ENCODE data around the gene SFTPA1. TPM values are rescaled to one million over a fixed set of nuclear protein-coding genes. Genes with fewer than 3 reads are reported as not detected.

The SFTPA1 gene
- total RNA-seq, 2 donors from 2014 or later = not detected

Other genes starting within 250 kb of the SFTPA1 start
- 10 to 100 TPM; 45.6 to 85.9 TPM for gene ZCCHC24, start 165.3 kb upstream of the SFTPA1 start, total RNA-seq
- gene EIF5AL1, start 98.4 kb upstream of the SFTPA1 start, total RNA-seq = under 1 TPM in 1 of 2 donors, not detected in 1; 0.08 TPM
- gene SFTPA2, start 50.5 kb upstream of the SFTPA1 start, total RNA-seq = under 1 TPM in 1 of 2 donors, not detected in 1; 0.19 TPM
- 1 to 10 TPM in 1 of 2 donors, under 1 TPM in 1; 0.48 to 1.2 TPM for gene NUTM2B, start 92.3 kb downstream of the SFTPA1 start, total RNA-seq
- not detected for gene NUTM2E, start 215.8 kb downstream of the SFTPA1 start, total RNA-seq

All from right atrium auricular region (tissue), 2 donors.